ENCODE measurements around the gene ETF1. TPM values are rescaled to one million over a fixed set of nuclear protein-coding genes. Genes with fewer than 3 reads are reported as not detected.
A peak's percentile ranks its signal among the peaks of the same experiment; 100 is the strongest.

Gene ETF1
- total RNA-seq, 2 experiments from 2014 or later = 66.7 to 123 TPM

DNA sequence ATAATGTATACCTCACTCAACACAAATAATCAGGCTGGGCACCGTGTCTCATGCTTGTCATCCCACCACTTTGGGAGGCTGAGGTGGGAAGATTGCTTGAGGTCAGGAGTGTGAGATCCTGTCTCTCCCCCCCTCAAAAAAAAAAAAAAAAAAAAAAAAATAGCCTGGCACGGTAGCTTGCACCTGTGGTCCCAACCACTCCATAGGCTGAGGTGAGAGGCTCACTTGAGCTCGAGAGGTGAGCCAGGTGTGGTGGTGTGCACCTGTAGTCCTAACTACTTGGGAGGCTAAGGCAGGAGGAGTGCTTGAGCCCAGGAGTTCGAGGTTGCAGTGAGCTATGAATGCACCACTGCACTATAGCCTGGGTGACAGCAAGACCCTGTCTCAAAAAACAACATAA, 9.6 kb upstream of the ETF1 start:
- POLR2A ChIA-PET = interaction anchor here (1.6 kb wide), 1 partner anchor 9 kb away, joined by 6 read pairs; the partner anchor contains the start of gene ETF1
- no TSS peak for BruUV-seq (replicated peaks)
- Histone ChIP-seq H3K9me3 (ENCODE audit: low read length) (no peaks in the 10 kb centered on the region), H2AFZ (ENCODE audit: low read length) (no peak overlapping the region), H3K4me2 (ENCODE audit: low read length) (no peak overlapping the region), H3K4me1 (ENCODE audit: insufficient read depth, low read length, poor library complexity, severe bottlenecking) (peaks cover 8% of the 10 kb centered on the region), H3K9me2 (ENCODE audit: insufficient read depth, low read length) (no peaks in the 10 kb centered on the region), H3K4me3 (ENCODE audit: low read depth, low read length, poor library complexity, severe bottlenecking) (no peak overlapping the region), H3K36me3 (ENCODE audit: insufficient read depth, low read length) (peaks cover 60% of the 10 kb centered on the region), H4K20me1 (ENCODE audit: insufficient read depth, low read length) (peaks cover 8% of the 10 kb centered on the region; the same call in 1 of the 2 replicates), H3K27ac (ENCODE audit: low read depth, low read length, poor library complexity, severe bottlenecking) (no peak overlapping the region), H3K79me2 (ENCODE audit: insufficient read depth, low read depth, low read length) (peaks cover 16% of the 10 kb centered on the region; the same call in 1 of the 2 replicates)
- no peak for DNase-seq (ENCODE audit: low spot score)
- TF ChIP-seq EZH2phosphoT487 (IDR thresholded peaks at IDR 0.05; ENCODE audit: borderline replicate concordance, low read depth, low read length) (no peak), CTCF (conservative IDR thresholded peaks at IDR 0.05; ENCODE audit: low read length) (no peak)
- CTCF ChIA-PET (ENCODE audit: unreplicated experiment) = no interaction called here
- intact Hi-C loops (cut with micrococcal nuclease; ENCODE audit: unreplicated experiment) = no loop called here

- TF ChIP-seq CTCF (conservative IDR thresholded peaks at IDR 0.05; ENCODE audit: low read length) (no peak), EZH2phosphoT487 (IDR thresholded peaks at IDR 0.05; ENCODE audit: borderline replicate concordance, low read depth, low read length) (no peak)
- ChIA-PET POLR2A (no interaction called here), CTCF (ENCODE audit: unreplicated experiment) (no interaction called here)
- H3K27ac ChIP-seq (ENCODE audit: low read depth, low read length, poor library complexity, severe bottlenecking) = no peak overlapping the region
- H3K9me3 ChIP-seq (ENCODE audit: low read length) = no peaks in the 10 kb centered on the region
- H3K4me3 ChIP-seq (ENCODE audit: low read depth, low read length, poor library complexity, severe bottlenecking) = no peak overlapping the region
- DNase-seq (ENCODE audit: low spot score) = no peak
- intact Hi-C loops (cut with micrococcal nuclease; ENCODE audit: unreplicated experiment) = loop anchor here (2.0 kb wide), 1 partner anchor 99 kb away; no protein-coding TSS in a partner anchor
- H3K4me1 ChIP-seq (ENCODE audit: insufficient read depth, low read length, poor library complexity, severe bottlenecking) = peaks cover 19% of the 10 kb centered on the region
- no peak overlapping the region for H3K4me2 ChIP-seq (ENCODE audit: low read length)
- peaks cover 27% of the 10 kb centered on the region for H3K36me3 ChIP-seq (ENCODE audit: insufficient read depth, low read length)
- H4K20me1 ChIP-seq (ENCODE audit: insufficient read depth, low read length) = peaks cover 6% of the 10 kb centered on the region; the same call in 1 of the 2 replicates
- BruUV-seq (replicated peaks) = no TSS peak
- no peak overlapping the region for H2AFZ ChIP-seq (ENCODE audit: low read length)
- peaks cover 44% of the 10 kb centered on the region for H3K79me2 ChIP-seq (ENCODE audit: insufficient read depth, low read depth, low read length)
- H3K9me2 ChIP-seq (ENCODE audit: insufficient read depth, low read length) = no peaks in the 10 kb centered on the region
These were observed 6.4 kb upstream of the ETF1 start for GRCh38 chr5:138549414-138549813.

GRCh38 chr5:138545919-138546562, 3.0 kb upstream of the ETF1 start:
- BruUV-seq (replicated peaks) = TSS peak; percentile 9
- Histone ChIP-seq H3K36me3 (ENCODE audit: insufficient read depth, low read length) (peaks cover 15% of the 10 kb centered on the region), H3K4me2 (ENCODE audit: low read length) (peak overlapping the region; percentile 4; the same call in 1 of the 2 replicates), H3K4me3 (ENCODE audit: low read depth, low read length, poor library complexity, severe bottlenecking) (no peak overlapping the region), H3K4me1 (ENCODE audit: insufficient read depth, low read length, poor library complexity, severe bottlenecking) (peaks cover 27% of the 10 kb centered on the region), H3K9me2 (ENCODE audit: insufficient read depth, low read length) (no peaks in the 10 kb centered on the region), H3K79me2 (ENCODE audit: insufficient read depth, low read depth, low read length) (peaks cover 73% of the 10 kb centered on the region), H3K9me3 (ENCODE audit: low read length) (no peaks in the 10 kb centered on the region), H4K20me1 (ENCODE audit: insufficient read depth, low read length) (peaks cover 18% of the 10 kb centered on the region), H3K27ac (ENCODE audit: low read depth, low read length, poor library complexity, severe bottlenecking) (no peak overlapping the region), H2AFZ (ENCODE audit: low read length) (no peak overlapping the region)
- intact Hi-C loops (cut with micrococcal nuclease; ENCODE audit: unreplicated experiment) = no loop called here
- CTCF ChIA-PET (ENCODE audit: unreplicated experiment) = no interaction called here
- POLR2A ChIA-PET = interaction anchor here (0.7 kb wide), 1 partner anchor 12 kb away, joined by 5 read pairs; no protein-coding TSS in a partner anchor
- no peak for DNase-seq (ENCODE audit: low spot score)
- no peak for TF ChIP-seq CTCF (conservative IDR thresholded peaks at IDR 0.05; ENCODE audit: low read length)
- no peak for TF ChIP-seq EZH2phosphoT487 (IDR thresholded peaks at IDR 0.05; ENCODE audit: borderline replicate concordance, low read depth, low read length)
